NCI-H2171 (cell line): ENCODE data around the gene CTAG2.
"Not testable (repeated sequence)": the region's sequence is repeated elsewhere in the genome, so short reads cannot be mapped to it uniquely, and the experiment has no call there.

Experiments used
- DNase-seq: peaks from one replicate; lab custom pipeline; 2025; lab: John Stamatoyannopoulos, UW

Gene CTAG2

DNA sequence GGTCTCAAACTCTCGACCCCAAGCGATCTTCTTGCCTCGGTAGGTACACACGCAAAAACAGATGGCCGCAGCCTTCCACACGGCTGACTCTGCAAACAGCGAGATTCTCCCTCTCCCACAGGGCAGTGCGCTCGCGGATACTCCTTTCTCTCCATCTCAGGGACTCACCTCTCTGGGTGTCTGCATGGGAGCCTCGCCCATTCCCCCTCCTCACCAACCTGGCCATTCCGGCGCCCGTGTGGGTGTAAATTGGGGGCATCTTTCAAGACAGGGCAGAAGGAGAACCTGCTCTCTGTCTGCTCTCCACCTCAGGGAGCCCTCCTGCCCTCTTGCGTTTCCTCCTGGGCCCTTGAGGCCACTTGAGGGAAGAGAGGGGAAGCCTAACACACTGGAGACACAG lies 4.4 kb downstream of the CTAG2 start:
- DNase-seq = peak; percentile 7

GRCh38 chrX:154645745-154646378 lies 7.5 kb downstream of the CTAG2 start:
- not testable (repeated sequence) for DNase-seq

GRCh38 chrX:154643708-154644107 lies 9.7 kb downstream of the CTAG2 start:
- not testable (repeated sequence) for DNase-seq

DNA sequence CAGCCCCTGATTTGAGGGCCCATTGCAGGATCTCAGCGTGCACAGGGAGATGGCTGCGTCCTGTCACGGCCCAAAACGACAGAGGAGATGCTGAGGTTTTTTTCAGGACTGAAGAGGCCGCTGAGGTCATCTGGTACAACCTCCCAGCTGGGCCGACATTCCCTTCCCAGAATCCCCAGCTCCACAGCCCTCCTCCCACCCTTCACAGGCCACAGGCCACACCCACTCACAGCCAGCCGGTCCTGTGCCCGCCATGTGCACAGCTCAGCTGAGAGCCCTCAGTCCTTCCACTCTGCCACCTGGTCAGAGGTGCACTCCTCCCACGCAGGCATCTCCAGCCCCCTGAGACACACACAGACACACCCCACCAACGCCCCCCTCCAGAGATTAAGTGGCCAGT lies 11.6 kb downstream of the CTAG2 start:
- not testable (repeated sequence) for DNase-seq

GRCh38 chrX:154633661-154634060 lies 19.7 kb downstream of the CTAG2 start:
- DNase-seq = not testable (repeated sequence)

DNA sequence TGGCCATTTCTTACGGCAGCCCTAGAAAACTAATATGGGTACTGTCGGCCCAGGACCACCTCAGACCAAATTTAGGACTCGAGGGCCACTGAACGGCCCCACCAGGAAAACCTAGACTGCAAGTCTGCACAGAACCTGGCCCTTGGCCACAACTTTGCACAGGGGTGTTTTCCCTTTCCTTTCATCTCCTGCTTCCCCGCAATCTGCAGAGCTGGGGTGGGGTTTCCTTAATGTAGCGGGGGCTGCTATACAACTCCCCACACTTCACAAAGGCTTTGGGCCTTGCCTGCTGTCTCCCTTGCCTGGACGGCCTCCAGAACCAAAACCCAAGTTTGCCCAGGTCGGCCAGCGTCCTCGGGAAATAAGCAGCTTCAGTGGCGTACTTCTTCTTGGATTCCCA lies 22.4 kb downstream of the CTAG2 start:
- DNase-seq = not testable (repeated sequence)

GRCh38 chrX:154628960-154629359 lies 24.4 kb downstream of the CTAG2 start:
- not testable (repeated sequence) for DNase-seq

DNA sequence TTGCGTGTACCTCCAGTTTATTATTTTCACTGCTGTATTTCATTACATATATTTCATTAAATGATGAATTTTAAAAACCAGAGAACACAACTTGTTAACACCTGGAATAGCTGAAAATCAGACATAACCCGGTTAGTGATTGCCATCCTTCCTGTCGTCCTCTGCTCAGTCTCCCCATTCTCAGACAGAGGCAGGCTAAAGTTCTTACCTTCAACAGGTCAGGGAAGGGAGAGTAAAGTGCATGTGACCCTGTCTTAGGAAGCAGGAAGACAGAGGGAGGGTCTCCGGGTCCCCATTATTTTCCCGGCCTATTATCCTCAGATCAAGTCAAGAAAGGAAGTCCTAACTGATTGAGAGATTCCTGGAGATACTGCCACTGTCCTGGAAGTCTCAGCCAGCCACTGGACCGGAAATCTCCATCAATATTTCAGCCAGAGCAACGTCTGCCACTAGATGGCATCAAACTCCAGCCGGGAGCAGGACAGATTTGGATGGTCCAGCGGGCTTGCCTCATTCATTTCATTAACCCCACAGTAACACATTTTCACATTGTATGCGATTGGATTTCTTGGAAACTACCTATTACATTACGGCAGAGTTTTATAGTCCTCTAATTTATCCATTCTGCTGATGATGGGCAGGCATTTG lies 32.5 kb downstream of the CTAG2 start:
- DNase-seq = not testable (repeated sequence)

GRCh38 chrX:154619182-154619581 lies 34.2 kb downstream of the CTAG2 start, which contains the start of gene CTAG1B:
Gene CTAG1B, minus strand, starts transcription at chrX:154619282. Its CDS starts 64 bp downstream, at chrX:154619218.
- not testable (repeated sequence) for DNase-seq

GRCh38 chrX:154613586-154613985 lies 39.8 kb downstream of the CTAG2 start:
- DNase-seq = not testable (repeated sequence)

- DNase-seq = not testable (repeated sequence)
Measured at GRCh38 chrX:154611146-154611545, 42.2 kb downstream of the CTAG2 start.

- DNase-seq = not testable (repeated sequence)
Measured at GRCh38 chrX:154608823-154609222, 44.6 kb downstream of the CTAG2 start.

DNA sequence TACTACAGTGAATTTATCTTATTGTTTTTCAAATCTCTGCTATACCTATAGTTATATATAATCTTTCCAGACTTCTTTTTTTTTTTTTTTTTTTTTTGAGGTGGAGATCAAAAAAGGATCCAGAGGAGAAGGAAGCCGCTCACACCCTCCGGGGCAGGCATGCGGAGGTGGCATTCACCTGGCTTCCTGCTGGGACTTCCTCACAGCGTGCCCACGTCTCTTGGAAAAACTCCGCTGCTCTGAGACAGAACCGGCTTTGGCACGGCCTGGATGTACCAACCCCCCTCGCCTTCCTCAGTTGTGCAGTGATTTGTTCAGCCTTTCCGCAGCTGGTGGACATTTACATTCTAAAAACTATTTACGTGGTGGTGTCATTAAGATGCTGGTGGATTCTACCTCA lies 45.4 kb downstream of the CTAG2 start:
- not testable (repeated sequence) for DNase-seq

DNA sequence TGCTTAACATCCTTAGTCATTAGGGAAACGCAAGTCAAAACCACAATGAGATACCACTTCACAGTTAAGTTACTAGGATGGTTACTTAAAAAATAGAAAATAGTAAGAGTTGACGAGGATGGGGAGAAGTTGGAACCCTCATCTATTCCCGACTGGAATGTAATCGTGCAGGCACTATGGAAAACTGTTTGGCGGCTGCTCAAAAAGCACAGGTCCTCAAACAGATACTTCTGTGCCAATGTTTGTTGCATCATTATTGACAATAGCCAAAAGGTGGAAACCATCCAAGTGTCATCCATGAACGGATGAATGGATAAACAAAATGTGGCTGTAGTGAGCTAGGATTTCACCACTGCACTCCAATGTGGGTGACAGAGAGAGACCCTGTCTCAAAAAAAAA lies 46.0 kb downstream of the CTAG2 start:
- DNase-seq = no peak

- DNase-seq = no peak
Measured at GRCh38 chrX:154605566-154605965, 47.8 kb downstream of the CTAG2 start.

DNA sequence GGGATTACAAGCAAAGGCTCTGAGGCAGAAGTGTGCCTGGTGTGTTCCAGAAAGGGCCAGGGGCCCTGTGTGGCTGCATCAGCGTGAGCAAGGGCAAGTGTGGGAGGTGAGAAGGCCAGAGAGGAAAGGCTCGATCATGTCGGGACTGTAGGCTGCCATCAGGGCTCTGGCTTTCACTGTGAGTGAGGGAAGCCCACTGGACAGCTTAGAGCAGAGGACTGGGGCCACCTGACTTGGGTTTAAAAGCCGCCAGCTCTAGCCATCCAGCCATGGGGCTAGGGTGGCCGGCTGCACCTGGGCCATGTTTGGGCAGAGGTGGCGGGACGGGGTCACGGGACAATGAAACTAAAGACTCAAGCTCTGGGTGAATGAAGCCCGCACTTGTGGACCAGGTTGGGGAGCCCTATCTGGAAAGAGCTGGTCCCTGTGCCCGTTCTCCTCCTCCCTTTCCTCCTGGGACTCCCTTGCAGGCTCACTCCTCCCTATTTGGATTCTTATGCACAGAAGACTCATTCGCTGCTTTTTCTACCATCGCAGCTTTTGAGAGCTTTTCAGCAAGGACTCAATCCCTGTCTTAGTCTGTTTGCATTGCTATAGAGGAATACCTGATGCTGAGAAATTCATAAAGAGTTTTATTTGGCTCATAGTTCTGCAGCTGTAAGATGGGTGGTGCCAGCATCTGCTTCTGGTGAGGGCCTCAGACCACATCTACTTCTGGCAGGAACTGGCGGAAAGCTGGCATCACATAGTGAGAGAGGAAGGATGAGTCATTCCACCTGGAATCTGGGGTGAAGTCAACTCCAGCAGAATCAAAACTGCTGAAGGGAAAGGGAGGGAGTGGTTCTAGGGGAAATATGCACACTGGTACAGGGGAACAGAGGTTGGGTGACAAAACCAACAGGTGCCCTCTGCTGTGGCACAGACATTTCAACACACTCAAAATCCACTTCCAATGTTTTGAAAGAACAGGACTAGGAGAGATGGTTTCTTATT lies 49.6 kb downstream of the CTAG2 start:
- DNase-seq = no peak

DNA sequence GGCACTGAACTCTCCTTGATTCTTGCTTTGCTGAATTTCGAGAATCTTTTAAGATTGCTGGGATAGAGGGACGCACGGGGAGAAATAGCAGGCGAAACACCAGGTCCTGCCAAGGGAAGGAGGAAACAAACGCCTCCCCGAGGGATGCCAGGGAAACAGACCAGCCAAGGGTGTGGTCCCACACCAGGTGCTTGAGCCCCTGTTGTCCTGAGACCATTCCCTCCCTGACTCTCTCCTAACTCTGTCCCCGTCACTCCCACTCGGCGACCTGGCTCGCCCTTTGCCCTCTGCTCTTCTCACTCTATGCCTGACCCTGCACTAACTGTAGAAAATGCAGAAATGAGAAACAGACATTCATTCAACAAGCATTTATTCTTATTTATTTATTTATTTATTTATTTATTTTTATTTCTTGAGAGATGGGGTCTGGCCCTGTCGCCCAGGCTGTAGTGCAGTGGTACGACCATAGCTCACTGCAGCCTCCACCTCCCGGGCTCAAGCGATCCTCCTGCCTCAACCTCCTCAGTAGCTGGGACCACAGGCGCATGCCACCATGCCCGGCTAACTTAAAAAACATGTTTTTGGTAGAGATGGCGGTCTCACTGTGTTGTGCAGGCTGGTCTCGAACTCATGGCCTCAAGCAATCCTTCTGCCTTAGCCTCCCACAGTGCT lies 50.5 kb downstream of the CTAG2 start:
- no peak for DNase-seq

GRCh38 chrX:154602226-154602625 lies 51.2 kb downstream of the CTAG2 start:
- no peak for DNase-seq
